Measurements from ENCODE around the gene FYB2.

DNA sequence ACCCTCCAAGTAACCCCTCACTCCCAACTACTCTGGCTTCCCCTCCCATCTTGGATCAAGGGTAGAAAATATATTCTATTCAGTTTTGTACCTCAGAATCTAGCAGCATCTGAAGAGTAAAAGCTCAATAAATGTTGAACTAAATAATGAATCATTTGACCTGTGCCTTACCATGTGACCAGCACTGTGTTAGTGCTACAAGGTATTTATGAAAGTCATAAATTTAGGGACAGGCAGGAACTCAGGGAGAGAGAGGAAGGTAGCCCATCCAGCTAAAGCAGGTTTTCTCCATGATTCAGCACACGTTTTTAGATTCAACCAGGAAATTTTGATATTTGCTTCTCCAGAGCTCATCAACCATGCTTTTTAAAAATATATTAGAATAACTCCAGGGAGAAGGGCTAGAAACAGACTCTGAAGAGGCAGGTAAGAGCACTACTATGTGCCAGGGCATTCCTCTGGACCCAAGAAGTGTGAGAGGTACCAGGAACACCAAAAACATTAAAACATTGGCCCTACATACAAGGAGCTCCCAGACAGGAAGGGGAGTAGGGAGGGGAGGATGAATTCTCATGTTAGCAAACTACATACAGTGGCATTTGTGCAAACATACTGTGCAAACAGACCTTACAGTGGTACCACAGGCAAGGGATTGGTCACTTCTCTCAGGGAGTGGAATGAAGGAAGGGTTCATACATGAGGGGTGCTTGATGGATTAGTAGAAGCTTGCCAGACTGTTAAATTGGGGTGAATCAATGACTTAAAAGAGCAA lies 64.3 kb downstream of the FYB2 start:
- no peak for TF ChIP-seq EZH2 (IDR thresholded peaks at IDR 0.05; ENCODE audit: insufficient read depth, low read length)
- TF ChIP-seq, protein P1, sequence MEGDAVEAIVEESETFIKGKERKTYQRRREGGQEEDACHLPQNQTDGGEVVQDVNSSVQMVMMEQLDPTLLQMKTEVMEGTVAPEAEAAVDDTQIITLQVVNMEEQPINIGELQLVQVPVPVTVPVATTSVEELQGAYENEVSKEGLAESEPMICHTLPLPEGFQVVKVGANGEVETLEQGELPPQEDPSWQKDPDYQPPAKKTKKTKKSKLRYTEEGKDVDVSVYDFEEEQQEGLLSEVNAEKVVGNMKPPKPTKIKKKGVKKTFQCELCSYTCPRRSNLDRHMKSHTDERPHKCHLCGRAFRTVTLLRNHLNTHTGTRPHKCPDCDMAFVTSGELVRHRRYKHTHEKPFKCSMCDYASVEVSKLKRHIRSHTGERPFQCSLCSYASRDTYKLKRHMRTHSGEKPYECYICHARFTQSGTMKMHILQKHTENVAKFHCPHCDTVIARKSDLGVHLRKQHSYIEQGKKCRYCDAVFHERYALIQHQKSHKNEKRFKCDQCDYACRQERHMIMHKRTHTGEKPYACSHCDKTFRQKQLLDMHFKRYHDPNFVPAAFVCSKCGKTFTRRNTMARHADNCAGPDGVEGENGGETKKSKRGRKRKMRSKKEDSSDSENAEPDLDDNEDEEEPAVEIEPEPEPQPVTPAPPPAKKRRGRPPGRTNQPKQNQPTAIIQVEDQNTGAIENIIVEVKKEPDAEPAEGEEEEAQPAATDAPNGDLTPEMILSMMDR (IDR thresholded peaks at IDR 0.05; ENCODE audit: insufficient read depth, low read depth, low read length) = no peak
